Endothelial cell (in vitro differentiated cells): ENCODE data around the gene MED27. TPM values are rescaled to one million over a fixed set of nuclear protein-coding genes. Genes with fewer than 3 reads are reported as not detected.

Source experiments
- DNase-seq: peaks from one replicate; pipeline ENCODE4 v3.0.0; 2021; ENCODE audit warnings: low spot score
- H3K27ac Mint-ChIP-seq: one replicate; pipeline ENCODE4 v1.8.0; 2021; ENCODE audit warnings: mixed read lengths, inconsistent platforms; ENCODE audit not compliant: unreplicated experiment
- H3K27me3 Mint-ChIP-seq: one replicate; pipeline ENCODE4 v1.8.0; 2021; ENCODE audit warnings: mild to moderate bottlenecking, moderate library complexity, mixed read lengths, inconsistent platforms; ENCODE audit not compliant: unreplicated experiment
- H3K36me3 Mint-ChIP-seq: one replicate; pipeline ENCODE4 v1.8.0; 2021; ENCODE audit warnings: mild to moderate bottlenecking, low read depth, mixed read lengths, inconsistent platforms; ENCODE audit not compliant: unreplicated experiment
- H3K4me1 Mint-ChIP-seq: one replicate; pipeline ENCODE4 v1.8.0; 2021; ENCODE audit warnings: mild to moderate bottlenecking, mixed read lengths, inconsistent platforms; ENCODE audit not compliant: unreplicated experiment
- H3K4me3 Mint-ChIP-seq: one replicate; pipeline ENCODE4 v1.8.0; 2021; ENCODE audit warnings: mild to moderate bottlenecking, mixed read lengths, inconsistent platforms; ENCODE audit not compliant: unreplicated experiment
- H3K9me3 Mint-ChIP-seq: one replicate; pipeline ENCODE4 v1.8.0; 2021; ENCODE audit warnings: mixed read lengths, inconsistent platforms; ENCODE audit not compliant: unreplicated experiment
- total RNA-seq: library from RNA; stranded (reverse); fragmentation: NEBNext Ultra II Directional; extraction: Animal tissue kit (Norgen Biotek cat#: 25700); gene quantifications from one replicate; pipeline ENCODE4 v1.2.1, GENCODE V29; 2021; ENCODE audit not compliant: unreplicated experiment
- TF ChIP-seq, protein P1 (sequence below): fragments of 200-600 bp; sonication (generic); IDR thresholded peaks from one replicate; pipeline ENCODE4 v1.5.0; 2021; ENCODE audit warnings: antibody characterized with exemption; ENCODE audit not compliant: unreplicated experiment

MED27 gene
- total RNA-seq, 1 donor from 2014 or later = 24.0 TPM

DNA sequence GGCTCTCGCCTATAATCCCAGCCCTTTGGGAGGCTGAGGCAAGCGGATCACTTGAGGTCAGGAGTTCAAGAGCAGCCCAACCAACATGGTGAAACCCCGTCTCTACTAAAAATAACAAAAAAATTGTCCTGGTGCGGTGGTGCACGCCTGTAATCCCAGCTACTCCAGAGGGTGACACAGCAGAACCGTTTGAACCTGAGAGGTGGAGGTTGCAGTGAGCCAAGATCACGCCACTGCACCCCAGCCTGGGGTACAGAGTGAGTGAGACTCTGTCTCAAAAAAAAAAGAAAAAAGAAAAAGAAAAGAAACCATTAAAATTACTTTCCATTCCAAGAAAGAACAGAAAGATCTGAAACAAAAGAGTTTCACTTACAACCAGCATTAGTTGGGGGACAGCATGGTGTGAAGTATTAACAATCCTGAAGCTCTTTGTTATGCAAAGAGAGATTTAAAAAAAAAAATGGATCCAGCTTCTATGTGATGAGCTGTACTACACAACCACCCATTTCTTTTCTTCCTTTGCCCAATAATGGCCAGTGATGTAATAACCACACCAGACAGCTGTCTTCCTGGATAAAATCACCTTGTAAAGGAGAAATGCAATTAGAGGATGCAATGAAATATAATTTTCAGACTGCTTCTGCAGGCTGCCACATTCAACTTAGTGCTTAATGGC, 76.9 kb downstream of the MED27 start:
- TF ChIP-seq, protein P1, sequence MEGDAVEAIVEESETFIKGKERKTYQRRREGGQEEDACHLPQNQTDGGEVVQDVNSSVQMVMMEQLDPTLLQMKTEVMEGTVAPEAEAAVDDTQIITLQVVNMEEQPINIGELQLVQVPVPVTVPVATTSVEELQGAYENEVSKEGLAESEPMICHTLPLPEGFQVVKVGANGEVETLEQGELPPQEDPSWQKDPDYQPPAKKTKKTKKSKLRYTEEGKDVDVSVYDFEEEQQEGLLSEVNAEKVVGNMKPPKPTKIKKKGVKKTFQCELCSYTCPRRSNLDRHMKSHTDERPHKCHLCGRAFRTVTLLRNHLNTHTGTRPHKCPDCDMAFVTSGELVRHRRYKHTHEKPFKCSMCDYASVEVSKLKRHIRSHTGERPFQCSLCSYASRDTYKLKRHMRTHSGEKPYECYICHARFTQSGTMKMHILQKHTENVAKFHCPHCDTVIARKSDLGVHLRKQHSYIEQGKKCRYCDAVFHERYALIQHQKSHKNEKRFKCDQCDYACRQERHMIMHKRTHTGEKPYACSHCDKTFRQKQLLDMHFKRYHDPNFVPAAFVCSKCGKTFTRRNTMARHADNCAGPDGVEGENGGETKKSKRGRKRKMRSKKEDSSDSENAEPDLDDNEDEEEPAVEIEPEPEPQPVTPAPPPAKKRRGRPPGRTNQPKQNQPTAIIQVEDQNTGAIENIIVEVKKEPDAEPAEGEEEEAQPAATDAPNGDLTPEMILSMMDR = no peak
- DNase-seq = no peak
- H3K27ac Mint-ChIP-seq = no peak overlapping the region
- H3K4me3 Mint-ChIP-seq = no peak overlapping the region
- H3K9me3 Mint-ChIP-seq = no peaks in the 10 kb centered on the region
- peaks cover 18% of the 10 kb centered on the region for H3K4me1 Mint-ChIP-seq
- peaks cover 6% of the 10 kb centered on the region for H3K27me3 Mint-ChIP-seq
- no peaks in the 10 kb centered on the region for H3K36me3 Mint-ChIP-seq

- H3K27me3 Mint-ChIP-seq = peaks cover 6% of the 10 kb centered on the region
- peaks cover 12% of the 10 kb centered on the region for H3K4me1 Mint-ChIP-seq
- H3K4me3 Mint-ChIP-seq = no peak overlapping the region
- TF ChIP-seq, protein P1 = no peak
- H3K9me3 Mint-ChIP-seq = no peaks in the 10 kb centered on the region
- DNase-seq = no peak
- H3K27ac Mint-ChIP-seq = no peak overlapping the region
- no peaks in the 10 kb centered on the region for H3K36me3 Mint-ChIP-seq
These were observed 78.1 kb downstream of the MED27 start for GRCh38 chr9:132001567-132001966.

- peaks cover 6% of the 10 kb centered on the region for H3K27me3 Mint-ChIP-seq
- H3K9me3 Mint-ChIP-seq = no peaks in the 10 kb centered on the region
These were observed 79.0 kb downstream of the MED27 start for GRCh38 chr9:132000659-132001058.

GRCh38 chr9:131999692-132000551, 79.7 kb downstream of the MED27 start:
- DNase-seq = no peak
- no peak overlapping the region for H3K27ac Mint-ChIP-seq
- no peak overlapping the region for H3K4me3 Mint-ChIP-seq
- TF ChIP-seq, protein P1 = no peak
- H3K4me1 Mint-ChIP-seq = peaks cover 12% of the 10 kb centered on the region
- no peaks in the 10 kb centered on the region for H3K9me3 Mint-ChIP-seq
- H3K27me3 Mint-ChIP-seq = peaks cover 6% of the 10 kb centered on the region
- no peaks in the 10 kb centered on the region for H3K36me3 Mint-ChIP-seq

More at GRCh38 chr9:132000659-132001058, 79.0 kb downstream of the MED27 start:
- Mint-ChIP-seq H3K4me3 (no peak overlapping the region), H3K27ac (no peak overlapping the region), H3K36me3 (no peaks in the 10 kb centered on the region), H3K4me1 (peaks cover 12% of the 10 kb centered on the region)
- TF ChIP-seq, protein P1 = no peak
- DNase-seq = no peak

DNA sequence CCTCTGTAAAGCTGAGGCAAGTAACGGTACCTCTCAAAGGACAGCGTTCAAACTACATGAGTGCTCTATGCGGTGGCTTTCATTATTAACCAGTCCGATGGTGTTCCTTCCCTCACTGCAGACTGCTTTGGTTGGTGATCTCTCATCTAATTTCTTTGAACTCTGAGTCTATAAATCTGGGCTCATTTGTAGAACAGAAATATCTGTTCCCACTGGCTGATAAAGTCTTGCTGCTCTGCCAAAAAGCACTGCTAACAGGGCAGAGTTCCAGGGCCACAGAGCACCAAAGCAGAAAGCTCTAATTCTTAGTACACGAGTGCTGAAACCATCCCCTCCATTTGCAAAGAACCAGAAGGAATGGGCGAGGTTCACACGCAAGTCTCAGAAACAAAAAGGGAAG, 81.9 kb downstream of the MED27 start:
- DNase-seq = no peak
- peaks cover 2% of the 10 kb centered on the region for H3K27me3 Mint-ChIP-seq

More for the DNA sequence above, 81.9 kb downstream of the MED27 start:
- Mint-ChIP-seq H3K4me3 (no peak overlapping the region), H3K4me1 (peaks cover 12% of the 10 kb centered on the region), H3K9me3 (no peaks in the 10 kb centered on the region), H3K36me3 (no peaks in the 10 kb centered on the region), H3K27ac (no peak overlapping the region)
- TF ChIP-seq, protein P1 = no peak
